ENCODE results near the gene HMCN2.

Gene HMCN2

GRCh38 chr9:130452835-130453234, 187.3 kb downstream of the HMCN2 start:
- TF ChIP-seq NFIC (IDR thresholded peaks at IDR 0.05) (no peak), YY1 (IDR thresholded peaks at IDR 0.05; ENCODE audit: low read depth) (no peak), TCF12 (IDR thresholded peaks at IDR 0.05; ENCODE audit: low read depth) (no peak), EP300 (IDR thresholded peaks at IDR 0.05; ENCODE audit: borderline replicate concordance) (no peak), REST (IDR thresholded peaks at IDR 0.05; ENCODE audit: low read depth) (no peak), RAD21 (IDR thresholded peaks at IDR 0.05; ENCODE audit: low read depth) (no peak), TEAD4 (IDR thresholded peaks at IDR 0.05) (no peak), MAX (IDR thresholded peaks at IDR 0.05) (no peak), ZBTB7A (IDR thresholded peaks at IDR 0.05; ENCODE audit: low read depth) (no peak), CREB1 (IDR thresholded peaks at IDR 0.05; ENCODE audit: low read depth) (no peak), TAF1 (IDR thresholded peaks at IDR 0.05; ENCODE audit: low read depth) (no peak), FOXM1 (IDR thresholded peaks at IDR 0.05; ENCODE audit: borderline replicate concordance, low read depth) (no peak)

DNA sequence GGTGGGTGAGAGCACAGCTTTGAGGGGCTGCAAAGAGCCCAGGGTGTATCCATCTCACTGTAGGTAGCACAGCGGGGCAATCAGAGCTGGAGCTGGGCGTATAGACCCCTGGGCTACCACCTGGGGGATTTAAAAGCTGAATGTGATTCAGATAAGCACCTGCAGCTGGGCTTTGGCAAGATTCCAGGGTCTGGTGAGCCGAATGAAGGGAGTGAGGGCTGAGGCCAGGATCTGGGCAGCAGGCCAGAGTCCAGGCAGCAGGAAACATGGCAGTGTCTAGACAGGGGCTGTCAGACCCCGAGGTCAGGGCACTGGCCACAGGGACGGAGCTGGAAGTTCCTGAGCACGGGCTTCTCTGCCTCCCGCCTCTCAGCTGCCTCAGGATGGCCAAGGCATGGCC, 187.9 kb downstream of the HMCN2 start:
- no peak for TF ChIP-seq TAF1 (IDR thresholded peaks at IDR 0.05; ENCODE audit: low read depth)
- no peak for TF ChIP-seq REST (IDR thresholded peaks at IDR 0.05; ENCODE audit: low read depth)
- 0 out of 2 replicates have a peak, but pooled peaks have one; percentile 22 for TF ChIP-seq TEAD4 (IDR thresholded peaks at IDR 0.05)
- peak; percentile 5; the same call in 1 of the 2 replicates for TF ChIP-seq RAD21 (IDR thresholded peaks at IDR 0.05; ENCODE audit: low read depth)
- peak; percentile 97 for TF ChIP-seq NFIC (IDR thresholded peaks at IDR 0.05)
- TF ChIP-seq MAX (IDR thresholded peaks at IDR 0.05) = no peak; the same call in 1 of the 2 replicates
- peak; percentile 92 for TF ChIP-seq TCF12 (IDR thresholded peaks at IDR 0.05; ENCODE audit: low read depth)
- TF ChIP-seq EP300 (IDR thresholded peaks at IDR 0.05; ENCODE audit: borderline replicate concordance) = peak; percentile 56; the same call in 1 of the 2 replicates
- no peak for TF ChIP-seq EGR1 (IDR thresholded peaks at IDR 0.05)
- peak; percentile 91 for TF ChIP-seq ZBTB7A (IDR thresholded peaks at IDR 0.05; ENCODE audit: low read depth)
- TF ChIP-seq FOXM1 (IDR thresholded peaks at IDR 0.05; ENCODE audit: borderline replicate concordance, low read depth) = peak; percentile 44; the same call in 1 of the 2 replicates

GRCh38 chr9:130454096-130454811, 188.7 kb downstream of the HMCN2 start:
- TF ChIP-seq TAF1 (IDR thresholded peaks at IDR 0.05; ENCODE audit: low read depth) = no peak
- no peak for TF ChIP-seq YY1 (IDR thresholded peaks at IDR 0.05; ENCODE audit: low read depth)
- TF ChIP-seq NFIC (IDR thresholded peaks at IDR 0.05) = no peak
- TF ChIP-seq EP300 (IDR thresholded peaks at IDR 0.05; ENCODE audit: borderline replicate concordance) = no peak
- TF ChIP-seq CEBPB (IDR thresholded peaks at IDR 0.05) = no peak
- TF ChIP-seq REST (IDR thresholded peaks at IDR 0.05; ENCODE audit: low read depth) = no peak
- no peak for TF ChIP-seq TEAD4 (IDR thresholded peaks at IDR 0.05)
- no peak for TF ChIP-seq RAD21 (IDR thresholded peaks at IDR 0.05; ENCODE audit: low read depth)
- TF ChIP-seq TCF12 (IDR thresholded peaks at IDR 0.05; ENCODE audit: low read depth) = no peak
- TF ChIP-seq CREB1 (IDR thresholded peaks at IDR 0.05; ENCODE audit: low read depth) = no peak
- no peak for TF ChIP-seq EGR1 (IDR thresholded peaks at IDR 0.05)
- TF ChIP-seq ZBTB7A (IDR thresholded peaks at IDR 0.05; ENCODE audit: low read depth) = no peak
- TF ChIP-seq FOXM1 (IDR thresholded peaks at IDR 0.05; ENCODE audit: borderline replicate concordance, low read depth) = no peak
- no peak for TF ChIP-seq MAX (IDR thresholded peaks at IDR 0.05)
- TF ChIP-seq USF1 (IDR thresholded peaks at IDR 0.05) = no peak

DNA sequence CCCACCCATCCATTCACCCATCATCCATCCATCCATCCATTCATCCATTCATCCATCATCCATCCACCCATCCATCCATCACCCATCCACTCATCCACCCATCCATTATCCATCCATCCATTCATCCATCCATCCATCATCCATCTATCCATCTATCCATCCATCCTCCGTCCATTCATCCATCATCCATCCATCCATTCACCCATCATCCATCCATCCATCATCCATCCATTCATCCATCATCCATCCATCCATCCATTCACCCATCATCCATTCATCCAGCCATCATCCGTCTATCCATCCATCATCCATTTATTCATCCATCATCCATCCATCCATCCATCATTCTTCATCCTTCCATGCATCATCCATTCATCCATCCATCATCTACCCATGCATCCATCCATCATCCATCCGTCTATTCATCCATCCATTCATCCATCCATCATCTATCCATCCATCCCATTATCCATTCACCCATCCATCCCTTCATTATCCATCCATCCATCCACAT, 189.3 kb downstream of the HMCN2 start:
- TF ChIP-seq MAX (IDR thresholded peaks at IDR 0.05) (no peak), TEAD4 (IDR thresholded peaks at IDR 0.05) (no peak)
